RWPE2 (cell line): ENCODE data around the gene RSPH9.
"Not testable (repeated sequence)": the region's sequence is repeated elsewhere in the genome, so short reads cannot be mapped to it uniquely, and the experiment has no call there.

ENCODE experiments used
- ATAC-seq: fragments of 200-7000 bp; cut with Tn5 transposase; 3 replicates; pipeline ENCODE4 v1.9.1; 2021; ENCODE audit warnings: low read depth
- DNase-seq: peaks from one replicate; pipeline ENCODE4 v3.0.0-alpha.2; 2020; ENCODE audit warnings: low spot score
- H3K27ac ChIP-seq: fragments of 450-650 bp; 2 replicates; pipeline ENCODE4 v1.5.1; 2017; ENCODE audit warnings: mild to moderate bottlenecking; ENCODE audit not compliant: poor library complexity, severe bottlenecking
- H3K27me3 ChIP-seq: fragments of 250-450 bp; sonication (Bioruptor Pico); 2 replicates; pipeline ENCODE4 v1.5.1; 2021; ENCODE audit warnings: mild to moderate bottlenecking, moderate library complexity; ENCODE audit not compliant: insufficient read depth, poor library complexity, severe bottlenecking
- H3K36me3 ChIP-seq: fragments of 250-450 bp; sonication (Bioruptor Pico); 2 replicates; pipeline ENCODE4 v1.5.1; 2020; ENCODE audit warnings: low read depth, mild to moderate bottlenecking, moderate library complexity
- H3K4me1 ChIP-seq: fragments of 250-450 bp; sonication (Bioruptor Pico); 2 replicates; pipeline ENCODE4 v1.5.1; 2021; ENCODE audit warnings: mild to moderate bottlenecking, moderate library complexity; ENCODE audit not compliant: insufficient read depth, poor library complexity, severe bottlenecking
- H3K4me3 ChIP-seq: fragments of 250-450 bp; sonication (Bioruptor Pico); 2 replicates; pipeline ENCODE4 v1.5.1; 2021; ENCODE audit warnings: mild to moderate bottlenecking, moderate library complexity; ENCODE audit not compliant: severe bottlenecking
- H3K9me3 ChIP-seq: fragments of 250-450 bp; sonication (Bioruptor Pico); 2 replicates; pipeline ENCODE4 v1.5.1; 2021; ENCODE audit warnings: mild to moderate bottlenecking, moderate library complexity; ENCODE audit not compliant: severe bottlenecking
- TF ChIP-seq, protein P1 (sequence below): fragments of 450-650 bp; IDR thresholded peaks from one replicate; pipeline ENCODE4 v1.5.1; 2017; ENCODE audit warnings: mild to moderate bottlenecking, moderate library complexity; ENCODE audit not compliant: poor library complexity, severe bottlenecking

Gene RSPH9

DNA sequence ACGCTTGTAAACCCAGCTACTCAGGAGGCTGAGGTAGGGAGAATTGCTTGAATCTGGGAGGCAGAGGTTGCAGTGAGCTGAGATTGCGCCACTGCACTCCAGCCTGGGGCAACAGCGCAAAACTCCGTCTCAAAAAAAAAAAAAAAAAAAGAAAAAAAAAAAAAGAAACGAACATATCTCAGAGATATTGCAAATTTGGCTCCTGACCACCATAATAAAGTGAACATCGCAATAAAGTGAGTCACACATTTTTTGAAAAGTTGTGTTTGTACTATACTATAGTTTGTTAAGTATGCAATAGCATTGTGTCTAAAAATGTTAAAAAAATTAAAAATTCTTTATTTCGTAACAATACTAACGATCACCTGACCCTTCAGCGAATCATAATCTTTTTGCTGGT lies 13.3 kb downstream of the RSPH9 start:
- H3K36me3 ChIP-seq: no peaks in the 10 kb centered on the region
- H3K9me3 ChIP-seq: no peaks in the 10 kb centered on the region
- TF ChIP-seq, protein P1, sequence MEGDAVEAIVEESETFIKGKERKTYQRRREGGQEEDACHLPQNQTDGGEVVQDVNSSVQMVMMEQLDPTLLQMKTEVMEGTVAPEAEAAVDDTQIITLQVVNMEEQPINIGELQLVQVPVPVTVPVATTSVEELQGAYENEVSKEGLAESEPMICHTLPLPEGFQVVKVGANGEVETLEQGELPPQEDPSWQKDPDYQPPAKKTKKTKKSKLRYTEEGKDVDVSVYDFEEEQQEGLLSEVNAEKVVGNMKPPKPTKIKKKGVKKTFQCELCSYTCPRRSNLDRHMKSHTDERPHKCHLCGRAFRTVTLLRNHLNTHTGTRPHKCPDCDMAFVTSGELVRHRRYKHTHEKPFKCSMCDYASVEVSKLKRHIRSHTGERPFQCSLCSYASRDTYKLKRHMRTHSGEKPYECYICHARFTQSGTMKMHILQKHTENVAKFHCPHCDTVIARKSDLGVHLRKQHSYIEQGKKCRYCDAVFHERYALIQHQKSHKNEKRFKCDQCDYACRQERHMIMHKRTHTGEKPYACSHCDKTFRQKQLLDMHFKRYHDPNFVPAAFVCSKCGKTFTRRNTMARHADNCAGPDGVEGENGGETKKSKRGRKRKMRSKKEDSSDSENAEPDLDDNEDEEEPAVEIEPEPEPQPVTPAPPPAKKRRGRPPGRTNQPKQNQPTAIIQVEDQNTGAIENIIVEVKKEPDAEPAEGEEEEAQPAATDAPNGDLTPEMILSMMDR: no peak
- ATAC-seq (no peak), DNase-seq (no peak)
- H3K27ac ChIP-seq: no peak overlapping the region
- H3K4me1 ChIP-seq: no peaks in the 10 kb centered on the region
- no peaks in the 10 kb centered on the region for H3K27me3 ChIP-seq
- no peak overlapping the region for H3K4me3 ChIP-seq

DNA sequence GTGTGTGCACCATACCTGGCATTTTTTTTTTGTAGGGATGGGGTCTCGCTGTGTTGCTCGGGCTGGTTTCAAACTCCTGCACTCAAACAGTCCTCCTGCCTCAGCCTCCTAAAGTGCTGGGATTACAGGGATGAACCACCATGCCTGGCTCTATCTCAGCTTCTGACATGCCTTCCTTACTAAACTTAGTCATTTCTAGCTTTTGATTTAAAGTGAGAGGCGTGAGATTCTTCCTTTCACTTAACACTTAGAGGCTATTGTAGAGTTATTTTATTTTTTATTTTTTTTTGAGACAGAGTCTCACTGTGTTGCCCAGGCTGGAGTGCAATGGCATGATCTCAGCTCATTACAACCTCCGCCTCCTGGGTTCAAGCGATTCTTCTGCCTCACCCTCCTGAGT lies 18.1 kb downstream of the RSPH9 start:
- ATAC-seq, H3K27me3 ChIP-seq, H3K4me3 ChIP-seq, DNase-seq, H3K9me3 ChIP-seq, H3K27ac ChIP-seq, H3K36me3 ChIP-seq: not testable (repeated sequence)
- peaks cover 17% of the 10 kb centered on the region for H3K4me1 ChIP-seq

DNA sequence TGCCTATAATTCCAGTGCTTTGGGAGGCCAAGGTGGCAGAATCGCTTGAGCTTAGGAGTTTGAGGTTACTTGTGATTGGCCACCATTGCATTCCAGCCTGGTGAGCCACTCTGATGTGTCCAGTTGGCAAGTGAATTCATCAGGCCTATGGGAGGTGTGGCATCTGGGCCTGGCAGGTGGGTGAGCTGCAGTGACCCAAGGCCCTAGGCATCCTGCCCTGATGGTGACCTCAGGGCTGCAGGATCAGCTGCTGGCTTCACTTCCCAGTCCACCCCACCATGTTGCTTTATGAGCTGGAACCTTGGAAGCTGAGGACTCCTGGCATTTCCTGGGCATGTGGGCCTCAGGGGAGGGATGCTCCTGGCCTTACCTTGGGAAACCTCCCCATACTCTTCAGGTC lies 20.5 kb downstream of the RSPH9 start:
- Histone ChIP-seq H3K4me3 (no peak overlapping the region), H3K36me3 (no peaks in the 10 kb centered on the region), H3K27me3 (no peaks in the 10 kb centered on the region), H3K9me3 (no peaks in the 10 kb centered on the region), H3K4me1 (peaks cover 26% of the 10 kb centered on the region), H3K27ac (no peak overlapping the region)
- DNase-seq (no peak), ATAC-seq (peak; percentile 48)
- TF ChIP-seq, protein P1: no peak

- TF ChIP-seq, protein P1: no peak
- Histone ChIP-seq H3K27ac (no peak overlapping the region), H3K4me3 (no peak overlapping the region), H3K36me3 (no peaks in the 10 kb centered on the region), H3K27me3 (no peaks in the 10 kb centered on the region), H3K4me1 (peaks cover 26% of the 10 kb centered on the region), H3K9me3 (no peaks in the 10 kb centered on the region)
- ATAC-seq (no peak), DNase-seq (no peak)
Measured at GRCh38 chr6:43666196-43666920, 21.5 kb downstream of the RSPH9 start.

GRCh38 chr6:43667245-43668150 lies 22.7 kb downstream of the RSPH9 start:
- Histone ChIP-seq H3K36me3 (no peaks in the 10 kb centered on the region), H3K27me3 (no peaks in the 10 kb centered on the region), H3K4me3 (no peak overlapping the region), H3K9me3 (no peaks in the 10 kb centered on the region), H3K27ac (peak overlapping the region; percentile 47), H3K4me1 (peaks cover 26% of the 10 kb centered on the region)
- TF ChIP-seq, protein P1: peak; percentile 94
- DNase-seq (no peak), ATAC-seq (peak; percentile 57)
